Urothelium cell line (cell line): Measurements from ENCODE around the gene MOB2.

ENCODE experiments used
- DNase-seq: peaks from one replicate; pipeline ENCODE4 v3.0.0; 2011; ENCODE audit warnings: low spot score, mixed read lengths
- FAIRE-seq: peaks from 2 replicates; lab custom pipeline; 2011; peaks lifted over from hg19 to GRCh38; lab: Jason Lieb, UNC

MOB2 gene

DNA sequence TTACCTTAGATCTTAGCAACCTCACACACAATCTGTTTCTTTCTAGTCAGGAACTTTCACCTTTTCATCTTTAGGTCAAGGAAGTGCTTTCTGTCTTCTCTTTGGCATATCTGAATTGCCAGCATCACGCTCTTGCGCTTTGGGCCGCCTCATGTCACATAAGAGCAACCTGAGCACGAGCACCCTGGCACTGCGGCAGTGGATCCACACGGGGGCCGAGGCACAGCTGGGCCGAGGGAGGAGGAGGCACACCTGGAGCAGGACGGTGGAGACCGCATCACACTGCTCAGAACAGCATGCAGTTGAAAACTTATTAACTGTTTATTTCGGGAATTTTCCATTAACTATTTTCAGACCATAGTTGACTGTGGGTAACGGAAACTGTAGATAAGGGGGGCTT lies 10.7 kb downstream of the MOB2 start:
- FAIRE-seq = no peak
- DNase-seq = no peak

GRCh38 chr11:1473786-1474185 lies 12.8 kb downstream of the MOB2 start:
- DNase-seq (no peak), FAIRE-seq (no peak)

DNA sequence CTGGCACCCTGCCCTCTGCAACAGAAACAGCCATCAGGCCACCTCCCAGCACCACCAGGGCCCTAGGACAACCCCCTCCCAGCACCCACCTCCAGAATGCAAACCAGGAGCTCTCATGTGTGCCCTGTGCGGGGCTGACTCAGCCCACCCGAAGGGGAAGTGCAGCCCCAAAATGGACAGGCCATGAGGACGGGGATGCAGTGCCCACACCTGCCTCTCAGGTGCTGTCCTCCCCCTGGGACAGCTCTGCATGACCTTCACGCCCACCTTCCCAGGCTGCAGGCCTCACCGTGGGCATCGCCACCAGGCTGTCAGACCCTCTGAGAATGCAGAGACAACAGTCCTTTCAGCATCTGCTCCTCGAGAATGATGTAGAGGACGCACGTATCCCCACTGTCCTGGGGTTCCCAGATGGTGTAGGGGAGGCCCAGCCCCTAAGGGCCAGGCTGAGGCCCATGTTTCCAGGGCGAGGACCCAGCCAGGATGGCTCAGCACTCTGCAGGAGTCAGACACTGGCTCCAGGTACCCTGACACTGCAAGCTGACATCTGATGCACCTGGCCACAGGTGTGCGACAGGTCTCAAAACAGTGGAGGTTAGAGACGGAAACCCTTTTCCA lies 13.5 kb downstream of the MOB2 start:
- DNase-seq (no peak), FAIRE-seq (no peak)

- DNase-seq (no peak), FAIRE-seq (no peak)
Measured at GRCh38 chr11:1472180-1473005, 14.2 kb downstream of the MOB2 start.

- no peak for FAIRE-seq
- no peak for DNase-seq
Measured at GRCh38 chr11:1471736-1472135, 14.8 kb downstream of the MOB2 start.

DNA sequence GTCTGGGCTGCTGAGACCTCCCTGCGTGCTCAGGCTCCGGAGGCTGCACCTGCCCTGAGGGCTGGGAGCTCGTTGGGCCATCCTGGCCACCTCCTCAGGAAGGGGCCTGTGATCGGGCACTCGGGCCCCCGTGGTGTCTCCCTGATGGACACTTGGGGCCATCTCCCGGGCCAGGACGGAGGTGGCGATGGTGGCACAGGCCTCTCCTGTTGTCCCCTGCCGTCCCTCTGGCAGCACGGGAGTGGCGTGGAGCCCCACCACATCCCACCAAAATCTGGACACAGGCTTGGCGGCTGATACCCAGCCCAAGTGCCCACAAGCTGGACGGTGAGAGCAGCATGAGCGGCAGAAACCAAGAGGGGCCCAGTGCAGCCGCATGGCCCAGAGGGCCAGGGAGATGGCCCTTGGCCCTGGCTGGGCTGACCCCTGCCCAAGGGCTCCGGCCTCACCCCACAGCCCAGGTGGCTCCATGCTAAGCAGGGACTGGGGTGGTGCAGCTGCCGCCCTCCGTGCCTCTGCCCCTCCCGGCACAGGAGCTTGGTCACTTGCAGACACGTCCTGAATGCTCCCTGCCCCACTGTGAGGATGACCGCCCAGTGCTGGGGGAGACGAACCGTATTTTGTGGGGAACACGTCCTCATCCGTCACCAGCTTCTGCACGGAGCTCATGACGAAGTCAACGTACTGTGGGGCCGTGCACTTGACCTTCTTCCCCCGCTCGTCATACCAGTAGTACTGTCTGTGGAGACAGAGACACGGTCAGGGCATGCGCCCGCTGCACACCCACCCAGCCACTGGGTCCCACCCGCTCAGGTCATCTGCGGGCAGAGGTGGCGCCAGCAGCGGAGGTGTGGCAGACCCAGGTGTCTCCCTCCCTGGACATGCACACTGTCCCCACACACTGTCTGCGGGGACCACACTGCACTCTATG lies 15.6 kb downstream of the MOB2 start:
- DNase-seq (no peak), FAIRE-seq (no peak)

DNA sequence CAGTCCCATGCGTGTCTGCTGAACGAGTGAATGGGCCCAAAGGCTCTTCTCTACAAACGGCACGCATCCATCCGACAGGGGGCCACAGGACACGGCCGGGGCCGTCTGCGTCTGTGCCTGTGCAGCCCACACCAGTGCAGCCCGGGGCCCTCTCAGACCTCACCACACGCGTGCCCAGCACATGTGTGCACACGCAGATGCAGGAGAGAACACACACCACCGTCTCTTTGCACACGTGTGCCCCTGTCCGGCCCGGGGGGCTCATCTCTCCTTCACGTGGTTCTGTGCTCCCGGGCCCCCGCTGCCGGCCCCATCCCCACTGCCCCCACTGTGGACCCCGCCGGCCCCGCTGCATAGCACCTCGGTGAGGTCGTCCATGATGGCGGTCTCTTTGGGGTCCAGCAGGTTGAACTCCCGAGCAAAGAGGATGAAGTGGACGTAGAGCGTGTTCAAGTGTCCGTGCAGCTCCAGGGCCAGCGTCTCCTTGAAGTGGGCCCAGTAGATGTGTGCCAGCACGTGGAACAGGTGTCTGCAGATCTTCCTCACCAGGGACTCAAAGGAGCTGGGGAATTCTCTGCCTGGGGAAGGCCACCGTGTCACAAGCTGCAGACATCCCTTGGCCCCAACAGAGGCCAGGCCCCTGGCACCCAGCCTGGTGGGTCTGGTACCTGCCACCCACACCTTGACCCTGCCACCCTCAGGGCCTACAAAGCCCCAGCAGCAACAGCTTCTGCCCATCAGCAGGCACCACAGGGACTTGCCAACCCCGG lies 16.5 kb downstream of the MOB2 start:
- DNase-seq (no peak), FAIRE-seq (no peak)

DNA sequence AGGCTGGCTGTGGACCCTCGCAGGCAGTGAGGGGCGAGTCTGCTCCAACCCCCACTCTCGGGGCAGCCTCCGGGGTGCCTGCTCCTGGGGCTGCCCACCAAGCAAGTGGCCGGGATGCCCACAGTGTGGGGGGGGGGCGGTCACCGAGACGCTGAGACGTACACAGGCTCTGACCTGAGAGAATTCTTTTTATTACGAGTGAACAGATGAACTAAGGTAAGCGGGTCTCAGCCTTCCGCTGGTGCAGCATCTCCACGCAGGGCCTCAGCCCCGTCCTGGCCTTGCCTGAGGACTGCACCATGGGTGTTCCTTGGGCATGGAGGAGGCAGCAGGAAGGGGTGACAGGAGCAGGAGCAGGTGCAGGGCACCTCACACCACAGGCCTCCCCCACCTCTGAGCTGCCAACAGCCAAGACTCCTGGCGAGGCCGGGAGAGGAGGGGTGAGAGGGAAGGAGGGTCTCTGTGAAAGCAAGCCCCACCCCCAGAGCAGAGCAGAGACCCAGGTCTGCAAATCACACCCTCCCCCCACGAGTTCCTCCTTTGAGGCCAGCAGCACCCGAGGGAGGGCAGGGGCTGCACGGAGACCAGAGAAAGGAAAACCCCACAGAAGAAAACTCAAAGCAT lies 17.2 kb downstream of the MOB2 start:
- FAIRE-seq = no peak

GRCh38 chr11:1468473-1469066 lies 18.0 kb downstream of the MOB2 start:
- DNase-seq = no peak
- FAIRE-seq = no peak

More for the DNA sequence above, 17.2 kb downstream of the MOB2 start:
- DNase-seq = no peak

- no peak for DNase-seq
- no peak for FAIRE-seq
Measured at GRCh38 chr11:1468002-1468401, 18.6 kb downstream of the MOB2 start.

DNA sequence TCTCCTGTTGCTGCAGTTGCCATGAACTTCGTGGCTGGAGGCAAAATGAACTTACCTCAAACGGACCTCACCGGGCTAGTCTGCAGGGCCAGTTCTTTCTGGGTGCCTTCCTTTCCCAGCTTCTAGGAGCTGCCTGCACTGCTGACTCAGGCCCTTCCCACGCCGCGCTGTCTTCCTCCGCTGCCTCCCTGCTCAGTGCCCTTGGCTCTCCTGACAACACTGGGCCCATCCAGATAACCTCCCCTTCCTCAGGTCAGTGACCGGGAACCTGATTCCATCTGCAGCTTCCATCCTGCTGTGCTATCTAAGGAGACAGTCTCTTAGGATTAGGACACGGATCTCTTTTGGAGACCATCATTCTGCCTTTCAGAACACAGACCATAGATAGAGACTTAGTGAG lies 19.3 kb downstream of the MOB2 start:
- DNase-seq (no peak), FAIRE-seq (no peak)

DNA sequence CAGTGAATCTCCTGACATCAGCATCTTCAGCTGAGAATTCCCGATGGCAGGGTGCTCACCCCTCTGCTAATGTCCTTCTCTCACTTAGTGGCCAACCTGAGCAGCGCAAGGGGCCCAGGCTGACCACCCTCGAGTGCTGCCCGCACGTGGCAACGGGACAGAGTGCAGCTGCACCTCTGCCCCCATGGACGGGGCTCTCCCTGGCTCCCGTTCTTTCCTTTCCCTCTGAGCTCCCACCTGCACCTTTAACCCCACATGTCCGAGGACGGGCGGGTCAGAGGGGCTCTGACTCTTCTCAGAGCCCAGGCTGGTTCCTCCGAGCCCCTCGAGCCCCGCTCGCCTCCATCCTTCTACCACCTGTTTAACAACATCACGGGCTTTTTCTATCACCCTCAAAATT lies 19.8 kb downstream of the MOB2 start:
- DNase-seq (no peak), FAIRE-seq (no peak)

- FAIRE-seq (no peak), DNase-seq (no peak)
Measured at GRCh38 chr11:1463056-1463455, 23.5 kb downstream of the MOB2 start.

- DNase-seq = no peak
- FAIRE-seq = no peak
Measured at GRCh38 chr11:1462698-1462975, 23.9 kb downstream of the MOB2 start.

- DNase-seq = no peak
- FAIRE-seq = no peak
Measured at GRCh38 chr11:1461826-1462697, 24.5 kb downstream of the MOB2 start.

- DNase-seq = no peak
Measured at GRCh38 chr11:1460986-1461825, 25.4 kb downstream of the MOB2 start.

GRCh38 chr11:1460396-1460985 lies 26.1 kb downstream of the MOB2 start:
- no peak for FAIRE-seq
- DNase-seq = no peak

More at GRCh38 chr11:1460986-1461825, 25.4 kb downstream of the MOB2 start:
- no peak for FAIRE-seq
